Bronchial epithelial cell (primary cell): ENCODE measurements around the gene KLHL22. TPM values are rescaled to one million over a fixed set of nuclear protein-coding genes. Genes with fewer than 3 reads are reported as not detected.
"Not testable (repeated sequence)": the region's sequence is repeated elsewhere in the genome, so short reads cannot be mapped to it uniquely, and the experiment has no call there.

Experiments
- DNase-seq: peaks from one replicate; pipeline ENCODE4 v3.0.0-alpha.2; 2010; ENCODE audit warnings: low read depth
- FAIRE-seq: peaks from 2 replicates; lab custom pipeline; 2011; peaks lifted over from hg19 to GRCh38; lab: Jason Lieb, UNC
- H3K27me3 ChIP-seq: 2 replicates; pipeline ENCODE4 v1.5.1; 2011; ENCODE audit warnings: low read length; ENCODE audit not compliant: control insufficient read depth, insufficient read depth
- H3K36me3 ChIP-seq: 2 replicates; pipeline ENCODE4 v1.5.1; 2011; ENCODE audit warnings: low read length; ENCODE audit not compliant: control insufficient read depth, insufficient read depth
- H3K4me3 ChIP-seq: 2 replicates; pipeline ENCODE4 v1.5.1; 2011; ENCODE audit warnings: mild to moderate bottlenecking, low read depth, low read length, control low read depth
- total RNA-seq: library from RNA; depleted of rRNA; stranded (reverse); fragments of >200 nt; gene quantifications from 2 replicates; pipeline ENCODE4 v1.2.1, GENCODE V29; 2014
- TF ChIP-seq, protein P1 (sequence below): IDR thresholded peaks from 2 replicates; pipeline ENCODE4 v1.5.1; 2011; ENCODE audit warnings: mild to moderate bottlenecking, moderate library complexity, low read length, control low read depth, inconsistent platforms; ENCODE audit not compliant: insufficient read depth, severe bottlenecking

KLHL22 gene
- total RNA-seq, 1 donor from 2014 or later = 17.1 TPM

DNA sequence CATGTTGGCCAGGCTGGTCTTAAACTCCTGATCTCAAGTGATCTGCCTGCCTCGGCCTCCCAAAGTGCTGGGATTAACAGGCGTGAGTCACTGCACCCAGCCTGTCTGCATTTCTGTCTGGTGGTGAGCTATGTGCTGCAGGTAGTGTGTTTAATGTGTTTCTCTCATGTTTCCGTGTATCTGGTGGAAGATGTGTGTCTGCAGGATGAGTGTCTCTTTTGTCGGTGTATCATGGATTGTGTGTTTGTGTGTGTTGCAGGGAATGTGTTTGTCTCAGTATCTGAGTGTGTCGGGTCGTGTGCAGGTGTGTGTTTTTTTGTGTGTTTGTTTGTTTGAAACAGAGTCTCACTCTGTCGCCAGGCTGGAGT, 74.1 kb downstream of the KLHL22 start:
- H3K36me3 ChIP-seq = no peaks in the 10 kb centered on the region
- H3K27me3 ChIP-seq = no peaks in the 10 kb centered on the region
- DNase-seq (no peak), FAIRE-seq (peak; percentile 87)
- TF ChIP-seq, protein P1, sequence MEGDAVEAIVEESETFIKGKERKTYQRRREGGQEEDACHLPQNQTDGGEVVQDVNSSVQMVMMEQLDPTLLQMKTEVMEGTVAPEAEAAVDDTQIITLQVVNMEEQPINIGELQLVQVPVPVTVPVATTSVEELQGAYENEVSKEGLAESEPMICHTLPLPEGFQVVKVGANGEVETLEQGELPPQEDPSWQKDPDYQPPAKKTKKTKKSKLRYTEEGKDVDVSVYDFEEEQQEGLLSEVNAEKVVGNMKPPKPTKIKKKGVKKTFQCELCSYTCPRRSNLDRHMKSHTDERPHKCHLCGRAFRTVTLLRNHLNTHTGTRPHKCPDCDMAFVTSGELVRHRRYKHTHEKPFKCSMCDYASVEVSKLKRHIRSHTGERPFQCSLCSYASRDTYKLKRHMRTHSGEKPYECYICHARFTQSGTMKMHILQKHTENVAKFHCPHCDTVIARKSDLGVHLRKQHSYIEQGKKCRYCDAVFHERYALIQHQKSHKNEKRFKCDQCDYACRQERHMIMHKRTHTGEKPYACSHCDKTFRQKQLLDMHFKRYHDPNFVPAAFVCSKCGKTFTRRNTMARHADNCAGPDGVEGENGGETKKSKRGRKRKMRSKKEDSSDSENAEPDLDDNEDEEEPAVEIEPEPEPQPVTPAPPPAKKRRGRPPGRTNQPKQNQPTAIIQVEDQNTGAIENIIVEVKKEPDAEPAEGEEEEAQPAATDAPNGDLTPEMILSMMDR = no peak
- no peak overlapping the region for H3K4me3 ChIP-seq

DNA sequence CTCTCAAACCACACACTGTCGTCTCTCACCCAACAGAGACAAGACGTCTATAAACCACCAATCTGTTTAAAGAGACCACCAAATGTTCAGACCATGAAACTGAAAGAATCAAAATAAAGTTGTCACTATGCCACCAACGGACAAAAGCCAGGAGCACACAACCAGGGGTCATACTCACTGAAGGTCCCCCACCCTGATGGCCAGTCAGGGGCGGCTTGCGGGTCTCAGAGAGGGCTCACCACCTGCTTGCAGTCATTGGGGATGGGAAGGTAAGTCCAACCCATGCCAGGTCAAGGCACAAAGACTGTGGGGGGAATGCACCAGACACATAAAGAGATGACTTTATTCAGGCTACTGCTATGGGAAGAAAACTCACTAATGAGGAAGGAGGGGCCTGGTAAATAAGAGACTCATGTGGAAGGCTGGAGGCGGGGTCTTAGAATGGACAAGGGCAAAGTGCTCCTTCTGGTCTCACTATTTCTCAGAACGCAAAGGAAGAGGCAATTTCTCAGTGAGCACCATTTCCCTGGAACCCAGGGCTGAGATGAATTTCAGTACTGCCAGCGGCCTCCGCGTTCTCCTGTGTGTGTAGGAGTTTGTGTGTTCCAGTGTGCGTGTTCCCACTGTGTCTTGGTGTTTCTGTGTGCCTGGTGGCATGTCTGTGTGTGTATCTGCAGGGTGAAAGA, 75.3 kb downstream of the KLHL22 start:
- no peak overlapping the region for H3K4me3 ChIP-seq
- no peaks in the 10 kb centered on the region for H3K27me3 ChIP-seq
- no peaks in the 10 kb centered on the region for H3K36me3 ChIP-seq
- no peak for FAIRE-seq
- DNase-seq = no peak
- TF ChIP-seq, protein P1 = no peak

DNA sequence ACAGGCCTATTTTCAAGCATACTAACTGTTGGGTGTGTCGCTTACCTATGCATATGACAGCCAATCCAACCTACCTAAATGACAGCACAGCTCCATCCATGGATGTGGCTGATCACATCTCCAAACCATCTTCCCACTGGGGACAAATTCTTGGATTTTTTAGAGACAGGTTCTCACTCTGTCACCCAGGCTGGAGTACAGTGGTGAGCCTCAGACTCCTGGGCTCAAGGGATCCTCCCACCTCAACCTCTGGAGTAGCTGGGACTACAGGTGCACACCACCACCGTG, 76.0 kb downstream of the KLHL22 start:
- Histone ChIP-seq H3K4me3 (no peak overlapping the region), H3K27me3 (no peaks in the 10 kb centered on the region), H3K36me3 (no peaks in the 10 kb centered on the region)
- FAIRE-seq (no peak), DNase-seq (no peak)
- TF ChIP-seq, protein P1 = no peak

DNA sequence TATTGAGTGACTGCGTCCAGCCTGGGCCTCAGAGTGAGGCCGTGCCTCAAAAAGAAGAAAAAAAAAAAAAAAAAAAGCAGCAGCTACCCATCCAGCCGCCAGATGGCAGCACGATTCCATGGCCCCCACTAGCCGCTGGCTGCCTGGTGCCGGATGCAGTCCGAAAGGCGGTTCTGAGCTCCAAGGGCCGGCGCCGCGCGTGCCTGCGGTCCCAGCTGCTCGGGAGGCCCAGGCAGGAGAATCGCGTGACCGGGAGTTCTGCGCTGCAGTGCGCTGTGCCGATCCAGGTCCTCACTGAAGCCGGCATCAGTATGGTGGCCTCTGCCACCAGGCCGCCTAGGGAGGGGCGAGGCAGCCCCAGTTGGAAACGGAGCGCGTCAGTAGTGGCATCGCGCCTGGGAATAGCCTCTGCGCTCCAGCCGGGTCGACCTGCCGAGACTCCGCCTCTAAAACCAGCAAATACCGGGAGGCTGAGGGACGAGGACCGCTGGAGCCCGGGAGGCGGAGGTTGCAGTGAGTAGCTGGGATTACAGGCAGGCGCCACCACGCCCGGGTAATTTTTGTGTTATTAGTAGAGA, 77.3 kb downstream of the KLHL22 start:
- FAIRE-seq (no peak), DNase-seq (peak; percentile 40)
- Histone ChIP-seq H3K4me3 (peak overlapping the region; percentile 30), H3K27me3 (no peaks in the 10 kb centered on the region), H3K36me3 (no peaks in the 10 kb centered on the region)
- TF ChIP-seq, protein P1 = peak; percentile 93

DNA sequence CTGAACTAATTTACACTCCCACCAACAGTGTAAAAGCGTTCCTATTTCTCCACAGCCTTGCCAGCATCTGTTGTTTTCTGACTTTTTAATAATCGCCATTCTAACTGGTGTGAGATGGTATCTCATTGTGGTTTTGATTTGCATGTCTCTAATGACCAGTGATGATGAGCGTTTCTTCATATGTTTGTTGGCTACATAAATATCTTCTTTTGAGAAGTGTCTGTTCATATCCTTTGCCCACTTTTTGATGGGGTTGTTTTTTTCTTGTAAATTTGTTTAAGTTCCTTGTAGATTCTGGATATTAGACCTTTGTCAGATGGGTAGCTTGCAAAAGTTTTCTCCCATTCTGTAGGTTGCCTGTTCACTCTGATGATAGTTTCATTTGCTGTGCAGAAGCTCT, 79.9 kb downstream of the KLHL22 start:
- not testable (repeated sequence) for DNase-seq, FAIRE-seq, H3K36me3 ChIP-seq, H3K27me3 ChIP-seq, H3K4me3 ChIP-seq

DNA sequence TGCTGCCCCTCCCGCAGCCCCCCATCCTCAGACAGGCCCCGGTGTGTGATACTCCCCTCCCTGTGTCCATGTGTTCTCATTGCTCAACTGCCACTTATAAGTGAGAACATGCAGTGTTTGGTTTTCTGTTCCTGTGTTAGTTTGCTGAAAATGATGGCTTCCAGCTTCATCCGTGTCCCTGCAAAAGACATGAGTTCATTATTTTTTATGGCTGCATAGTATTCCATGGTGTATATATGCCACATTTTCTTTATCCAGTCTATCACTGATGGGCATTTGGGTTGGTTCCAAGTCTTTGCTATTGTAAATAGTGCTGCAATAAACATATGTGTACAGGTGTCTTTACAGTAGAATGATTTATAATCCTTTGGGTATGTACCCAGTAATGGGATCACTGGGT, 80.4 kb downstream of the KLHL22 start:
- not testable (repeated sequence) for H3K27me3 ChIP-seq, H3K36me3 ChIP-seq, FAIRE-seq, H3K4me3 ChIP-seq, DNase-seq

DNA sequence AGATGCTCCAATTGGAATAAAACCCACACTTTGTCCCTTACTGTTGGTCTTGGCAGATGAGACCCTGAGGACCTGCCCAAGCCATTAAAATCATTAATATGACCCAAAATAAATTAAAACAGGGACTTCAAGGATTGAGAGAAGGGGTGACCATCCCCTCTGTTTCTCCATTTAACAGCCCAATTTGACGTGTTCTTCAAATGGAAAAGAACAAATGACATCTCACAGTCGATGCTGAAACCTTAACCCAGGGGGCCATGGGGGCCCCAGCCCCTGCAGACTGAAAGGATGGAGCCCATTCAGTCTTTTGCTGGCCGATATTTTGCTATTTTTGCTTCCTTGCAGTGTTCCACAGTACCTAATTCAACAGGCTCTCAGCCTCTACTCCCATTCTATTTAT, 81.1 kb downstream of the KLHL22 start:
- Histone ChIP-seq H3K36me3 (no peaks in the 10 kb centered on the region), H3K4me3 (no peak overlapping the region), H3K27me3 (no peaks in the 10 kb centered on the region)
- FAIRE-seq = no peak
- no peak for DNase-seq
- TF ChIP-seq, protein P1 = no peak
